ENCODE measurements around the gene TMEM184C.

TMEM184C gene

GRCh38 chr4:147626903-147627302 lies 9.7 kb downstream of the TMEM184C start:
- ATAC-seq, result no peak
- TF ChIP-seq ISL1 (CRISPR knock-in tag; IDR thresholded peaks at IDR 0.05) (no peak), PPARA (CRISPR knock-in tag; IDR thresholded peaks at IDR 0.05; ENCODE audit: borderline replicate concordance) (no peak)

GRCh38 chr4:147628415-147628814 lies 11.2 kb downstream of the TMEM184C start:
- ATAC-seq, result no peak

GRCh38 chr4:147629783-147630730 lies 12.9 kb downstream of the TMEM184C start:
- TF ChIP-seq OSR1 (CRISPR knock-in tag; IDR thresholded peaks at IDR 0.05) (no peak), CSRNP3 (CRISPR knock-in tag; IDR thresholded peaks at IDR 0.05) (no peak), ISL1 (CRISPR knock-in tag; IDR thresholded peaks at IDR 0.05) (no peak), PPARA (CRISPR knock-in tag; IDR thresholded peaks at IDR 0.05; ENCODE audit: borderline replicate concordance) (no peak), CREB5 (CRISPR knock-in tag; IDR thresholded peaks at IDR 0.05; ENCODE audit: low read depth) (no peak), CSDC2 (CRISPR knock-in tag; IDR thresholded peaks at IDR 0.05) (no peak), GLIS3 (CRISPR knock-in tag; IDR thresholded peaks at IDR 0.05) (no peak)
- ATAC-seq, result no peak

More at GRCh38 chr4:147628415-147628814, 11.2 kb downstream of the TMEM184C start:
- no peak for TF ChIP-seq ZFP3 (CRISPR knock-in tag; IDR thresholded peaks at IDR 0.05)
- TF ChIP-seq ZNF565 (CRISPR knock-in tag; conservative IDR thresholded peaks at IDR 0.05; ENCODE audit: low read depth), result no peak
- TF ChIP-seq OSR1 (CRISPR knock-in tag; IDR thresholded peaks at IDR 0.05), result no peak
- TF ChIP-seq ZNF70 (CRISPR knock-in tag; IDR thresholded peaks at IDR 0.05), result no peak
- TF ChIP-seq ARNTL (CRISPR knock-in tag; IDR thresholded peaks at IDR 0.05; ENCODE audit: borderline replicate concordance, low read depth), result no peak
- no peak for TF ChIP-seq POU6F1 (CRISPR knock-in tag; IDR thresholded peaks at IDR 0.05; ENCODE audit: borderline replicate concordance, low read depth)
- no peak for TF ChIP-seq SNAI2 (CRISPR knock-in tag; IDR thresholded peaks at IDR 0.05)
- TF ChIP-seq TCF4 (CRISPR knock-in tag; IDR thresholded peaks at IDR 0.05; ENCODE audit: borderline replicate concordance), result no peak
- TF ChIP-seq PATZ1 (CRISPR knock-in tag; IDR thresholded peaks at IDR 0.05; ENCODE audit: borderline replicate concordance), result no peak
- no peak for TF ChIP-seq RARB (CRISPR knock-in tag; IDR thresholded peaks at IDR 0.05)
- TF ChIP-seq CSRNP3 (CRISPR knock-in tag; IDR thresholded peaks at IDR 0.05), result no peak
- no peak for TF ChIP-seq BACH2 (CRISPR knock-in tag; IDR thresholded peaks at IDR 0.05; ENCODE audit: borderline replicate concordance)
- no peak for TF ChIP-seq ISL1 (CRISPR knock-in tag; IDR thresholded peaks at IDR 0.05)
- TF ChIP-seq PPARA (CRISPR knock-in tag; IDR thresholded peaks at IDR 0.05; ENCODE audit: borderline replicate concordance), result no peak
- TF ChIP-seq GLIS3 (CRISPR knock-in tag; IDR thresholded peaks at IDR 0.05), result no peak
- TF ChIP-seq ZC3H10 (CRISPR knock-in tag; IDR thresholded peaks at IDR 0.05), result no peak
- no peak for TF ChIP-seq CREB5 (CRISPR knock-in tag; IDR thresholded peaks at IDR 0.05; ENCODE audit: low read depth)
